PC-9 (cell line): Measurements from ENCODE around the gene TRABD. TPM values are rescaled to one million over a fixed set of nuclear protein-coding genes. Genes with fewer than 3 reads are reported as not detected.

Experiments used
- BruUV-seq: library from RNA; stranded (reverse); fragments of 400-500 nt; replicated peaks from 2 replicates; lab custom pipeline; 2021; lab: Mats Ljungman, UMichigan
- CTCF ChIA-PET: fragments of 300-600 bp; sonication (Branson Sonifier 250); formaldehyde crosslinking; loops from one replicate; lab custom pipeline; 2022; ENCODE audit warnings: antibody characterized with exemption; lab: Charles Lee
- POLR2A ChIA-PET: fragments of 300-600 bp; sonication (Branson Sonifier 250); formaldehyde crosslinking; loops from one replicate; lab custom pipeline; 2022; ENCODE audit warnings: antibody characterized with exemption; ENCODE audit not compliant: unreplicated experiment; lab: Charles Lee
- DNase-seq, 2 experiments: peaks; one replicate each; pipeline versions ENCODE4 v3.0.0 to v3.0.0-alpha.2; 2015 to 2022; ENCODE audit warnings: mixed read lengths in 1 of 2
- H2AFZ ChIP-seq: fragments of 200-600 bp; sonication (generic); 2 replicates; pipeline ENCODE4 v1.8.1; 2017; ENCODE audit warnings: antibody characterized with exemption
- H3F3A ChIP-seq: fragments of 200-600 bp; sonication (generic); 2 replicates; pipeline ENCODE4 v1.8.1; 2017; ENCODE audit warnings: antibody characterized with exemption, mild to moderate bottlenecking, low read depth; ENCODE audit not compliant: insufficient read depth
- H3K27ac ChIP-seq: fragments of 200-600 bp; sonication (generic); 2 replicates; pipeline ENCODE4 v1.6.1; 2016; ENCODE audit warnings: mixed run types
- H3K27me3 ChIP-seq: fragments of 200-600 bp; sonication (generic); 2 replicates; pipeline ENCODE4 v1.6.1; 2016; ENCODE audit warnings: low read depth, mixed run types; ENCODE audit not compliant: insufficient read depth
- H3K36me3 ChIP-seq: fragments of 200-600 bp; sonication (generic); 2 replicates; pipeline ENCODE4 v1.6.1; 2016; ENCODE audit warnings: low read depth, mixed run types
- H3K4me1 ChIP-seq: fragments of 200-600 bp; sonication (generic); replicated peaks from 2 replicates; pipeline ENCODE4 v1.6.1; 2016; ENCODE audit warnings: mixed run types; ENCODE audit not compliant: insufficient read depth
- H3K4me2 ChIP-seq: fragments of 200-600 bp; sonication (generic); 2 replicates; pipeline ENCODE4 v1.6.1; 2017; ENCODE audit warnings: mixed run types
- H3K4me3 ChIP-seq: fragments of 200-600 bp; sonication (generic); 2 replicates; pipeline ENCODE4 v1.6.1; 2016; ENCODE audit warnings: mixed run types
- H3K79me2 ChIP-seq: fragments of 200-600 bp; sonication (generic); 2 replicates; pipeline ENCODE4 v1.6.1; 2017; ENCODE audit warnings: low read depth, mixed run types
- H3K9me2 ChIP-seq: fragments of 200-600 bp; sonication (generic); 2 replicates; pipeline ENCODE4 v1.8.1; 2017; ENCODE audit warnings: mild to moderate bottlenecking; ENCODE audit not compliant: insufficient read depth
- H3K9me3 ChIP-seq: fragments of 200-600 bp; sonication (generic); 2 replicates; pipeline ENCODE4 v1.8.1; 2016; ENCODE audit warnings: low read depth; ENCODE audit not compliant: insufficient read depth
- H4K20me1 ChIP-seq: fragments of 200-600 bp; sonication (generic); 2 replicates; pipeline ENCODE4 v1.8.1; 2017; ENCODE audit not compliant: insufficient read depth
- CTCF ChIP-seq: fragments of 200-600 bp; sonication (generic); conservative IDR thresholded peaks from 2 replicates; pipeline ENCODE4 v1.6.1; 2017; ENCODE audit warnings: mixed run types, antibody characterized with exemption, mild to moderate bottlenecking, moderate library complexity
- EZH2 ChIP-seq: fragments of 200-600 bp; sonication (generic); IDR thresholded peaks from 2 replicates; pipeline ENCODE4 v1.8.0; 2017; ENCODE audit warnings: antibody characterized with exemption, low read depth
- intact Hi-C: fragments of 100-400 bp; cut with micrococcal nuclease; formaldehyde crosslinking; loops from one replicate; pipeline ENCODE4 v1.10.0; 2022; ENCODE audit not compliant: unreplicated experiment
- total RNA-seq: library from RNA; stranded (reverse); gene quantifications from 2 replicates; pipeline ENCODE4 v1.2.3, GENCODE V29; 2021

The TRABD gene
- total RNA-seq, 1 experiment from 2014 or later: 68.2 TPM

GRCh38 chr22:50215297-50216054, 29.8 kb downstream of the TRABD start:
- no peak overlapping the region for H2AFZ ChIP-seq
- ChIA-PET CTCF (interaction anchor here (0.6 to 0.7 kb wide), 2 partner anchors 32 to 67 kb away, joined by 4 read pairs; no protein-coding TSS in a partner anchor), POLR2A (no interaction called here)
- H3K36me3 ChIP-seq: peaks cover 57% of the 10 kb centered on the region
- DNase-seq: no peak
- H3K9me3 ChIP-seq: no peaks in the 10 kb centered on the region
- TF ChIP-seq EZH2 (no peak), CTCF (no peak)
- peaks cover 78% of the 10 kb centered on the region for H4K20me1 ChIP-seq
- no peak overlapping the region for H3K27ac ChIP-seq
- H3K4me3 ChIP-seq: no peak overlapping the region
- H3K4me1 ChIP-seq: no peaks in the 10 kb centered on the region
- H3K27me3 ChIP-seq: no peaks in the 10 kb centered on the region
- BruUV-seq: no TSS peak
- H3K4me2 ChIP-seq: no peak overlapping the region
- peaks cover 4% of the 10 kb centered on the region; the same call in 1 of the 2 replicates for H3K79me2 ChIP-seq
- no peaks in the 10 kb centered on the region for H3K9me2 ChIP-seq
- intact Hi-C loops: no loop called here
- H3F3A ChIP-seq: peaks cover 55% of the 10 kb centered on the region; the same call in 1 of the 2 replicates

GRCh38 chr22:50216055-50216683, 30.5 kb downstream of the TRABD start:
- H3K79me2 ChIP-seq: peaks cover 2% of the 10 kb centered on the region; the same call in 1 of the 2 replicates
- H4K20me1 ChIP-seq: peaks cover 71% of the 10 kb centered on the region
- no TSS peak for BruUV-seq
- H2AFZ ChIP-seq: no peak overlapping the region
- H3F3A ChIP-seq: peaks cover 54% of the 10 kb centered on the region; the same call in 1 of the 2 replicates
- H3K4me3 ChIP-seq: no peak overlapping the region
- H3K36me3 ChIP-seq: peaks cover 60% of the 10 kb centered on the region
- ChIA-PET POLR2A (no interaction called here), CTCF (interaction anchor here (0.6 to 0.7 kb wide), 2 partner anchors 32 to 68 kb away, joined by 4 read pairs; no protein-coding TSS in a partner anchor)
- no peaks in the 10 kb centered on the region for H3K9me2 ChIP-seq
- DNase-seq: no peak
- intact Hi-C loops: no loop called here
- H3K4me2 ChIP-seq: no peak overlapping the region
- no peaks in the 10 kb centered on the region for H3K9me3 ChIP-seq
- H3K4me1 ChIP-seq: no peaks in the 10 kb centered on the region
- TF ChIP-seq EZH2 (no peak), CTCF (no peak)
- H3K27me3 ChIP-seq: no peaks in the 10 kb centered on the region
- H3K27ac ChIP-seq: no peak overlapping the region

GRCh38 chr22:50216684-50217520, 31.2 kb downstream of the TRABD start:
- Histone ChIP-seq H3K79me2 (no peaks in the 10 kb centered on the region), H3F3A (peaks cover 48% of the 10 kb centered on the region; the same call in 1 of the 2 replicates), H3K4me3 (no peak overlapping the region), H4K20me1 (peaks cover 72% of the 10 kb centered on the region), H3K9me3 (no peaks in the 10 kb centered on the region), H3K27ac (no peak overlapping the region), H3K9me2 (no peaks in the 10 kb centered on the region), H2AFZ (no peak overlapping the region), H3K36me3 (peaks cover 58% of the 10 kb centered on the region), H3K27me3 (no peaks in the 10 kb centered on the region), H3K4me2 (no peak overlapping the region), H3K4me1 (no peaks in the 10 kb centered on the region)
- ChIA-PET POLR2A (interaction anchor here (0.7 kb wide), 1 partner anchor 27 kb away, joined by 6 read pairs; no protein-coding TSS in a partner anchor), CTCF (no interaction called here)
- no TSS peak for BruUV-seq
- no peak for DNase-seq
- TF ChIP-seq CTCF (no peak), EZH2 (no peak)
- intact Hi-C loops: no loop called here
